Activated naive CD8-positive, alpha-beta T cell treated with anti-CD3 and anti-CD28 coated beads, Interleukin-2, amount 50 U/mL, for 24 hours (primary cell): ENCODE data around the gene SLC66A2.

Experiments
- ATAC-seq: fragments of 150-1000 bp; cut with Tn5 transposase; one replicate; pipeline ENCODE4 v1.10.0; 2021
- DNase-seq: peaks from one replicate; pipeline ENCODE4 v3.0.0; 2021
- H3K27ac Mint-ChIP-seq: one replicate; pipeline ENCODE4 v1.8.0; 2021; ENCODE audit warnings: mild to moderate bottlenecking, mixed read lengths
- H3K27me3 Mint-ChIP-seq: one replicate; pipeline ENCODE4 v1.8.0; 2021; ENCODE audit warnings: mixed read lengths
- H3K36me3 Mint-ChIP-seq: one replicate; pipeline ENCODE4 v1.8.0; 2021; ENCODE audit warnings: low read depth, mixed read lengths
- H3K4me1 Mint-ChIP-seq: one replicate; pipeline ENCODE4 v1.8.0; 2021; ENCODE audit warnings: mixed read lengths
- H3K4me3 Mint-ChIP-seq: one replicate; pipeline ENCODE4 v1.8.0; 2021; ENCODE audit warnings: mild to moderate bottlenecking, moderate library complexity, mixed read lengths
- H3K9me3 Mint-ChIP-seq: one replicate; pipeline ENCODE4 v1.8.0; 2021; ENCODE audit warnings: mixed read lengths

The SLC66A2 gene

GRCh38 chr18:79930020-79930642, 21.3 kb downstream of the SLC66A2 start:
- Mint-ChIP-seq H3K4me1 (no peaks in the 10 kb centered on the region), H3K27ac (no peak overlapping the region), H3K27me3 (no peaks in the 10 kb centered on the region), H3K36me3 (peaks cover 64% of the 10 kb centered on the region), H3K9me3 (peaks cover 46% of the 10 kb centered on the region), H3K4me3 (no peak overlapping the region)
- DNase-seq (no peak), ATAC-seq (no peak)

GRCh38 chr18:79928563-79928960, 22.9 kb downstream of the SLC66A2 start:
- no peak overlapping the region for H3K27ac Mint-ChIP-seq
- H3K4me1 Mint-ChIP-seq = no peaks in the 10 kb centered on the region
- no peak overlapping the region for H3K4me3 Mint-ChIP-seq
- H3K36me3 Mint-ChIP-seq = peaks cover 55% of the 10 kb centered on the region
- H3K27me3 Mint-ChIP-seq = no peaks in the 10 kb centered on the region
- no peak for ATAC-seq
- DNase-seq = no peak
- H3K9me3 Mint-ChIP-seq = peaks cover 38% of the 10 kb centered on the region

GRCh38 chr18:79927607-79928562, 23.6 kb downstream of the SLC66A2 start:
- Mint-ChIP-seq H3K36me3 (peaks cover 52% of the 10 kb centered on the region), H3K4me1 (no peaks in the 10 kb centered on the region), H3K4me3 (no peak overlapping the region), H3K27ac (no peak overlapping the region), H3K27me3 (no peaks in the 10 kb centered on the region), H3K9me3 (peaks cover 31% of the 10 kb centered on the region)
- no peak for DNase-seq
- no peak for ATAC-seq

- DNase-seq (no peak), ATAC-seq (no peak)
- H3K27me3 Mint-ChIP-seq = no peaks in the 10 kb centered on the region
- no peak overlapping the region for H3K4me3 Mint-ChIP-seq
- H3K27ac Mint-ChIP-seq = no peak overlapping the region
- peaks cover 43% of the 10 kb centered on the region for H3K36me3 Mint-ChIP-seq
- peaks cover 22% of the 10 kb centered on the region for H3K9me3 Mint-ChIP-seq
- H3K4me1 Mint-ChIP-seq = no peaks in the 10 kb centered on the region
Observed at GRCh38 chr18:79926715-79927606, 24.5 kb downstream of the SLC66A2 start.

- peaks cover 42% of the 10 kb centered on the region for H3K36me3 Mint-ChIP-seq
- H3K27me3 Mint-ChIP-seq = no peaks in the 10 kb centered on the region
- no peak overlapping the region for H3K27ac Mint-ChIP-seq
- no peak overlapping the region for H3K4me3 Mint-ChIP-seq
- DNase-seq (no peak), ATAC-seq (no peak)
- H3K9me3 Mint-ChIP-seq = peaks cover 18% of the 10 kb centered on the region
- no peaks in the 10 kb centered on the region for H3K4me1 Mint-ChIP-seq
Observed at GRCh38 chr18:79926306-79926705, 25.1 kb downstream of the SLC66A2 start.

- H3K4me1 Mint-ChIP-seq = no peaks in the 10 kb centered on the region
- H3K27ac Mint-ChIP-seq = no peak overlapping the region
- no peaks in the 10 kb centered on the region for H3K27me3 Mint-ChIP-seq
- no peak for ATAC-seq
- no peak overlapping the region for H3K4me3 Mint-ChIP-seq
- DNase-seq = no peak
- peaks cover 35% of the 10 kb centered on the region for H3K36me3 Mint-ChIP-seq
- H3K9me3 Mint-ChIP-seq = peaks cover 14% of the 10 kb centered on the region
Observed at GRCh38 chr18:79924814-79925731, 26.4 kb downstream of the SLC66A2 start.

- no peak for DNase-seq
- H3K4me3 Mint-ChIP-seq = no peak overlapping the region
- ATAC-seq = no peak
- peaks cover 26% of the 10 kb centered on the region for H3K36me3 Mint-ChIP-seq
- H3K27me3 Mint-ChIP-seq = no peaks in the 10 kb centered on the region
- no peak overlapping the region for H3K27ac Mint-ChIP-seq
- no peaks in the 10 kb centered on the region for H3K4me1 Mint-ChIP-seq
- H3K9me3 Mint-ChIP-seq = peaks cover 3% of the 10 kb centered on the region
Observed at GRCh38 chr18:79923896-79924585, 27.4 kb downstream of the SLC66A2 start.

- Mint-ChIP-seq H3K27me3 (no peaks in the 10 kb centered on the region), H3K4me3 (no peak overlapping the region), H3K4me1 (no peaks in the 10 kb centered on the region), H3K27ac (no peak overlapping the region), H3K36me3 (peaks cover 17% of the 10 kb centered on the region), H3K9me3 (no peaks in the 10 kb centered on the region)
- ATAC-seq = no peak
- DNase-seq = no peak
Observed at GRCh38 chr18:79922971-79923411, 28.5 kb downstream of the SLC66A2 start.

GRCh38 chr18:79921984-79922965, 29.2 kb downstream of the SLC66A2 start:
- DNase-seq (no peak), ATAC-seq (no peak)
- no peak overlapping the region for H3K27ac Mint-ChIP-seq
- no peak overlapping the region for H3K4me3 Mint-ChIP-seq
- no peaks in the 10 kb centered on the region for H3K27me3 Mint-ChIP-seq
- no peaks in the 10 kb centered on the region for H3K9me3 Mint-ChIP-seq
- peaks cover 17% of the 10 kb centered on the region for H3K36me3 Mint-ChIP-seq
- no peaks in the 10 kb centered on the region for H3K4me1 Mint-ChIP-seq

- H3K27ac Mint-ChIP-seq = no peak overlapping the region
- H3K4me3 Mint-ChIP-seq = no peak overlapping the region
- ATAC-seq = no peak
- H3K36me3 Mint-ChIP-seq = peaks cover 20% of the 10 kb centered on the region
- peaks cover 7% of the 10 kb centered on the region for H3K4me1 Mint-ChIP-seq
- no peak for DNase-seq
- H3K9me3 Mint-ChIP-seq = no peaks in the 10 kb centered on the region
- H3K27me3 Mint-ChIP-seq = no peaks in the 10 kb centered on the region
Observed at GRCh38 chr18:79919089-79919488, 32.4 kb downstream of the SLC66A2 start.

- no peaks in the 10 kb centered on the region for H3K9me3 Mint-ChIP-seq
- no peak overlapping the region for H3K4me3 Mint-ChIP-seq
- no peak for ATAC-seq
- peaks cover 11% of the 10 kb centered on the region for H3K4me1 Mint-ChIP-seq
- no peak overlapping the region for H3K27ac Mint-ChIP-seq
- DNase-seq = no peak
- no peaks in the 10 kb centered on the region for H3K27me3 Mint-ChIP-seq
- peaks cover 19% of the 10 kb centered on the region for H3K36me3 Mint-ChIP-seq
Observed at GRCh38 chr18:79918615-79919011, 32.8 kb downstream of the SLC66A2 start.

GRCh38 chr18:79917853-79918614, 33.4 kb downstream of the SLC66A2 start:
- no peak for DNase-seq
- H3K27ac Mint-ChIP-seq = no peak overlapping the region
- ATAC-seq = no peak
- peaks cover 22% of the 10 kb centered on the region for H3K36me3 Mint-ChIP-seq
- H3K4me1 Mint-ChIP-seq = peaks cover 17% of the 10 kb centered on the region
- no peaks in the 10 kb centered on the region for H3K27me3 Mint-ChIP-seq
- no peaks in the 10 kb centered on the region for H3K9me3 Mint-ChIP-seq
- no peak overlapping the region for H3K4me3 Mint-ChIP-seq
